ENCODE data around the gene PGA3.
A peak's percentile ranks its signal among the peaks of the same experiment; 100 is the strongest.
"Not testable (repeated sequence)": the region's sequence is repeated elsewhere in the genome, so short reads cannot be mapped to it uniquely, and the experiment has no call there.

PGA3 gene

GRCh38 chr11:61170566-61170965 lies 32.7 kb upstream of the PGA3 start:
- no peak for DNase-seq (ENCODE audit: low read depth in 2 of 2, low spot score in 1 of 2)

- no peak for DNase-seq (ENCODE audit: low read depth in 2 of 2, low spot score in 1 of 2)
These were observed 31.4 kb upstream of the PGA3 start for GRCh38 chr11:61171907-61172306.

- no peak for DNase-seq (ENCODE audit: low read depth in 2 of 2, low spot score in 1 of 2)
These were observed 31.0 kb upstream of the PGA3 start for GRCh38 chr11:61172356-61172755.

- no peak for DNase-seq (ENCODE audit: low read depth in 2 of 2, low spot score in 1 of 2)
These were observed 30.4 kb upstream of the PGA3 start for GRCh38 chr11:61172888-61173287.

- DNase-seq (ENCODE audit: low read depth in 2 of 2, low spot score in 1 of 2): no peak
These were observed 29.9 kb upstream of the PGA3 start for GRCh38 chr11:61173456-61173855.

- no peak for DNase-seq (ENCODE audit: low read depth in 2 of 2, low spot score in 1 of 2)
These were observed 29.0 kb upstream of the PGA3 start for GRCh38 chr11:61174273-61174672.

- DNase-seq (ENCODE audit: low read depth in 2 of 2, low spot score in 1 of 2): no peak
These were observed 28.4 kb upstream of the PGA3 start for GRCh38 chr11:61174949-61175348.

GRCh38 chr11:61176446-61176845 lies 26.9 kb upstream of the PGA3 start:
- no peak for DNase-seq (ENCODE audit: low read depth in 2 of 2, low spot score in 1 of 2)

GRCh38 chr11:61180205-61180604 lies 23.1 kb upstream of the PGA3 start:
- DNase-seq (ENCODE audit: low read depth in 2 of 2, low spot score in 1 of 2): not testable (repeated sequence)

- no peak for DNase-seq (ENCODE audit: low read depth in 2 of 2, low spot score in 1 of 2)
These were observed 21.8 kb upstream of the PGA3 start for GRCh38 chr11:61181489-61181888.

- DNase-seq (ENCODE audit: low read depth in 2 of 2, low spot score in 1 of 2): no peak
These were observed 19.7 kb upstream of the PGA3 start for GRCh38 chr11:61183645-61184044.

- no peak for DNase-seq (ENCODE audit: low read depth in 2 of 2, low spot score in 1 of 2)
These were observed 16.8 kb upstream of the PGA3 start for GRCh38 chr11:61186504-61186903.

GRCh38 chr11:61187505-61188130 lies 15.7 kb upstream of the PGA3 start:
- DNase-seq (ENCODE audit: low read depth in 2 of 2, low spot score in 1 of 2): peak; percentile 60 to 76

GRCh38 chr11:61189933-61190332 lies 13.4 kb upstream of the PGA3 start:
- no peak for DNase-seq (ENCODE audit: low read depth in 2 of 2, low spot score in 1 of 2)

GRCh38 chr11:61193596-61193995 lies 9.7 kb upstream of the PGA3 start:
- no peak for DNase-seq (ENCODE audit: low read depth in 2 of 2, low spot score in 1 of 2)

GRCh38 chr11:61194169-61194671 lies 9.1 kb upstream of the PGA3 start:
- no peak for DNase-seq (ENCODE audit: low read depth in 2 of 2, low spot score in 1 of 2)

GRCh38 chr11:61194981-61195695 lies 8.2 kb upstream of the PGA3 start:
- no peak for DNase-seq (ENCODE audit: low read depth in 2 of 2, low spot score in 1 of 2)

- DNase-seq (ENCODE audit: low read depth in 2 of 2, low spot score in 1 of 2): no peak
These were observed 7.6 kb upstream of the PGA3 start for GRCh38 chr11:61195719-61196118.

- no peak for DNase-seq (ENCODE audit: low read depth in 2 of 2, low spot score in 1 of 2)
These were observed 5.0 kb upstream of the PGA3 start for GRCh38 chr11:61198361-61198760.

- DNase-seq (ENCODE audit: low read depth in 2 of 2, low spot score in 1 of 2): no peak
These were observed 4.3 kb upstream of the PGA3 start for GRCh38 chr11:61198948-61199523.

GRCh38 chr11:61201476-61201875 lies 1.8 kb upstream of the PGA3 start:
- no peak for DNase-seq (ENCODE audit: low read depth in 2 of 2, low spot score in 1 of 2)

GRCh38 chr11:61203873-61204272 lies 558 bp downstream of the PGA3 start:
- DNase-seq (ENCODE audit: low read depth in 2 of 2, low spot score in 1 of 2): not testable (repeated sequence)

All from stimulated activated CD8-positive, alpha-beta memory T cell treated with anti-CD3 and anti-CD28 coated beads, Interleukin-4, amount 100 ng/mL, for 4 hours (primary cell).